ENCODE measurements around the gene SLC39A8. TPM values are rescaled to one million over a fixed set of nuclear protein-coding genes. Genes with fewer than 3 reads are reported as not detected.

SLC39A8 gene
- total RNA-seq, 1 experiment from 2014 or later = 15.5 TPM

DNA sequence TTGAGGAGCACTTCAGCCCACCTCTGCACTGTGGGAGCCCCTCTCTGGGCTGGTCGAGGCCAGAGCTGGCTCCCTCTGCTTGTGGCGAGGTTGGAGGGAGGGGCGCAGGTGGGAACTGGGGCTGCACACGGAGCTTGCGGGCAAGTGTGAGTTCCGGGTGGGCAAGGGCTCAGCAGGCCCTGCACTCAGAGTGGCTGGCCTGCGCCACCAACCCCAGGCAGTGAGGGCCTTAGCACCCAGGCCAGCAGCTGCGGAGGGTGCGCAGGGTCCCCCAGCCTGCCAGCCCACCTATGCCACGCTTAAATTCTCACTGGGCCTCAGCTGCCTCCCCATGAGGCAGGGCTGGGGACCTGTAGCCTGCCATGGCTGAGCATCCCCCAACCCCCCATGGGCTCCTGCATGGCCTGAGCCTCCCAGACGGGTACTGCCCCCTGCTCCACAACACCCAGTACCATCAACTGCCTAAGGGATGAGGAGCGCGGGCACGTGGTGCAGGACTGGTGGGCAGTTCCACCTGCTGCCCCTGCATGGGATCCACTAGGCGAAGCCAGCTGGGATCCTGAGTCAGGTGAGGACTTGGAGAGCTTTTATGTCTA is 110.9 kb downstream of the SLC39A8 start:
- Mint-ChIP-seq H3K27me3 (ENCODE audit: insufficient read depth, unreplicated experiment) (no peaks in the 10 kb centered on the region), H3K4me3 (ENCODE audit: unreplicated experiment) (no peak overlapping the region), H3K9me3 (ENCODE audit: unreplicated experiment) (no peaks in the 10 kb centered on the region), H3K36me3 (ENCODE audit: insufficient read depth, unreplicated experiment) (no peaks in the 10 kb centered on the region), H3K27ac (ENCODE audit: unreplicated experiment) (no peak overlapping the region), H3K4me1 (ENCODE audit: low read depth, unreplicated experiment) (no peaks in the 10 kb centered on the region)
- intact Hi-C loops (cut with micrococcal nuclease; ENCODE audit: unreplicated experiment) = no loop called here
- DNase-seq = no peak
- Histone ChIP-seq H3K4me1 (no peaks in the 10 kb centered on the region), H3K4me3 (ENCODE audit: low read depth, low read length) (no peak overlapping the region), H3K36me3 (ENCODE audit: control insufficient read depth, insufficient read depth, low read length) (no peaks in the 10 kb centered on the region), H3K9me3 (0 out of 2 replicates have a peak, but pooled peaks cover 3% of the 10 kb centered on the region), H3K27me3 (replicated peaks; ENCODE audit: control insufficient read depth, insufficient read depth, low read length) (no peaks in the 10 kb centered on the region)
- no TSS peak for BruUV-seq (replicated peaks)
- ChIA-PET CTCF (no interaction called here), POLR2A (no interaction called here)
- TF ChIP-seq, protein P1, sequence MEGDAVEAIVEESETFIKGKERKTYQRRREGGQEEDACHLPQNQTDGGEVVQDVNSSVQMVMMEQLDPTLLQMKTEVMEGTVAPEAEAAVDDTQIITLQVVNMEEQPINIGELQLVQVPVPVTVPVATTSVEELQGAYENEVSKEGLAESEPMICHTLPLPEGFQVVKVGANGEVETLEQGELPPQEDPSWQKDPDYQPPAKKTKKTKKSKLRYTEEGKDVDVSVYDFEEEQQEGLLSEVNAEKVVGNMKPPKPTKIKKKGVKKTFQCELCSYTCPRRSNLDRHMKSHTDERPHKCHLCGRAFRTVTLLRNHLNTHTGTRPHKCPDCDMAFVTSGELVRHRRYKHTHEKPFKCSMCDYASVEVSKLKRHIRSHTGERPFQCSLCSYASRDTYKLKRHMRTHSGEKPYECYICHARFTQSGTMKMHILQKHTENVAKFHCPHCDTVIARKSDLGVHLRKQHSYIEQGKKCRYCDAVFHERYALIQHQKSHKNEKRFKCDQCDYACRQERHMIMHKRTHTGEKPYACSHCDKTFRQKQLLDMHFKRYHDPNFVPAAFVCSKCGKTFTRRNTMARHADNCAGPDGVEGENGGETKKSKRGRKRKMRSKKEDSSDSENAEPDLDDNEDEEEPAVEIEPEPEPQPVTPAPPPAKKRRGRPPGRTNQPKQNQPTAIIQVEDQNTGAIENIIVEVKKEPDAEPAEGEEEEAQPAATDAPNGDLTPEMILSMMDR (IDR thresholded peaks at IDR 0.05; ENCODE audit: insufficient read depth in 1 of 2, low read depth in 1 of 2, low read length in 1 of 2, severe bottlenecking in 1 of 2, unreplicated experiment in 1 of 2) = no peak

DNA sequence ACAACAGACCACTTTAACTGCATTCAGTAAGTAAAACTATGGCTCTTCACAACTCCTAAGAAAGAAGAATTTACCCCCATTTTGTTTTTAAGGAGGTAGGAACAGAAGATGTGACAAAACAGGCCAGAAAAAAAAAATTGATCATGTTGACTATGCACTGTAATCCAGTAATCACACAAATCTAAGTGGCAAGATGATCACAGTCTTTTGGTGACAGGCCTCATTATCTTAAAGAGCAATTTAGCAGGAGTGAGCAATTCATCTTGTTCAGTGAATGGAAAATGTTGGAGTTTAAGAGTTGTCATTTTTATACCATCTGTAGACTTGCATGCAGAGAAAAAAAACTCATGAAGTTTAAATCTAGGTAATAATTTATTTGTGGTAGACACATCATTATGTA is 115.1 kb downstream of the SLC39A8 start:
- Histone ChIP-seq H3K9me3 (0 out of 2 replicates have a peak, but pooled peaks cover 3% of the 10 kb centered on the region), H3K27me3 (replicated peaks; ENCODE audit: control insufficient read depth, insufficient read depth, low read length) (no peaks in the 10 kb centered on the region), H3K4me1 (no peaks in the 10 kb centered on the region), H3K4me3 (ENCODE audit: low read depth, low read length) (no peak overlapping the region), H3K36me3 (ENCODE audit: control insufficient read depth, insufficient read depth, low read length) (no peaks in the 10 kb centered on the region)
- CTCF ChIA-PET = no interaction called here
- Mint-ChIP-seq H3K27me3 (ENCODE audit: insufficient read depth, unreplicated experiment) (no peaks in the 10 kb centered on the region), H3K27ac (ENCODE audit: unreplicated experiment) (no peak overlapping the region), H3K4me1 (ENCODE audit: low read depth, unreplicated experiment) (no peaks in the 10 kb centered on the region), H3K9me3 (ENCODE audit: unreplicated experiment) (peaks cover 17% of the 10 kb centered on the region), H3K36me3 (ENCODE audit: insufficient read depth, unreplicated experiment) (no peaks in the 10 kb centered on the region), H3K4me3 (ENCODE audit: unreplicated experiment) (no peak overlapping the region)
- intact Hi-C loops (cut with micrococcal nuclease; ENCODE audit: unreplicated experiment) = no loop called here
- TF ChIP-seq, protein P1 (IDR thresholded peaks at IDR 0.05; ENCODE audit: insufficient read depth in 1 of 2, low read depth in 1 of 2, low read length in 1 of 2, severe bottlenecking in 1 of 2, unreplicated experiment in 1 of 2) = no peak
- POLR2A ChIA-PET = no interaction called here
- no peak for DNase-seq
- no TSS peak for BruUV-seq (replicated peaks)

DNA sequence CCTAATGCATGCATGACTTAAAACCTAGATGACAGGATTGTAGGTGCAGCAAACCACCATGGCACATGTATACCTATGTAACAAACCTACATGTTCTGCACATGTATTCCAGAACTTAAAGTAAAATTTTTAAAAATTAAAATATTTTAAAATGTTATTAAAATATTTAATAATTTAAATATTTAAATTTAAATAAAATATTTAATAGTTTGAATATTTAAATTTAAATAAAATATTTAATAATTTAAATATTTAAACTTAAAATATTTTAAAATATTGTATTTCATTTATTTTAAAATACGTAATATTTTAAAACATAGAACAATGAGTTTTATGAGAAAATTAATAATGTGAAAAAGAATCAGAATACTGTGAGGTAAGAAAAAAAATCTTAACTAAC is 117.9 kb downstream of the SLC39A8 start:
- DNase-seq = no peak
- H3K36me3 ChIP-seq (ENCODE audit: control insufficient read depth, insufficient read depth, low read length) = no peaks in the 10 kb centered on the region
- ChIA-PET POLR2A (no interaction called here), CTCF (no interaction called here)
- intact Hi-C loops (cut with micrococcal nuclease; ENCODE audit: unreplicated experiment) = no loop called here
- Mint-ChIP-seq H3K4me3 (ENCODE audit: unreplicated experiment) (no peak overlapping the region), H3K4me1 (ENCODE audit: low read depth, unreplicated experiment) (no peaks in the 10 kb centered on the region), H3K36me3 (ENCODE audit: insufficient read depth, unreplicated experiment) (no peaks in the 10 kb centered on the region), H3K27ac (ENCODE audit: unreplicated experiment) (no peak overlapping the region), H3K9me3 (ENCODE audit: unreplicated experiment) (peaks cover 17% of the 10 kb centered on the region), H3K27me3 (ENCODE audit: insufficient read depth, unreplicated experiment) (no peaks in the 10 kb centered on the region)
- no TSS peak for BruUV-seq (replicated peaks)
- no peak overlapping the region for H3K4me3 ChIP-seq (ENCODE audit: low read depth, low read length)
- H3K4me1 ChIP-seq = no peaks in the 10 kb centered on the region
- no peaks in the 10 kb centered on the region for H3K27me3 ChIP-seq (replicated peaks; ENCODE audit: control insufficient read depth, insufficient read depth, low read length)
- H3K9me3 ChIP-seq = no peaks in the 10 kb centered on the region
- TF ChIP-seq, protein P1 (IDR thresholded peaks at IDR 0.05; ENCODE audit: insufficient read depth in 1 of 2, low read depth in 1 of 2, low read length in 1 of 2, severe bottlenecking in 1 of 2, unreplicated experiment in 1 of 2) = no peak

Data from Caco-2 (cell line).